C4-2B (cell line): ENCODE measurements around the gene ZBTB48.

Source experiments
- CTCF ChIP-seq: fragments of 450-650 bp; conservative IDR thresholded peaks from 2 replicates; pipeline ENCODE4 v1.5.1; 2017; ENCODE audit warnings: mild to moderate bottlenecking
- ZFX ChIP-seq: fragments of 450-650 bp; IDR thresholded peaks from 2 replicates; pipeline ENCODE4 v1.6.1; 2017

DNA sequence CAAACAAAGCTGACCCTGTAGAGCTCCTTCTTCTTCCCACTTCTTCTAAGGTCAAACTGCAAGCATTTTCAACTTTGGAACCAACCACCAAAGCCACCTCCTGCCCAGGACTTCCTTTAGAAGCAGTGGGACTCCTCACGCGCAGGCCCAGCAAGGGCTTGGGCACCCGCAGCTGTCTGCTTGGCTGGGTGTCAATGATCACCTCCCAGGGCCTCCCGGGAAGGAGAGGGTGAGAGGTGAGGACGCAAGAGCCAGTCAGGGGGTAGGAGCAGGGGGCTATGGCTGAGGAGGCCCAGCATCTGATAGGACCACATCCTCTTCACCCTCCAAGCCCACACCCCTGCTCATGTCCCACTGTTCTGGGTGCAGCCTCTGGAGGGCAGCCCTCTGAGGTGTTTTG, 12.6 kb downstream of the ZBTB48 start:
- TF ChIP-seq CTCF = no peak
- TF ChIP-seq ZFX = no peak
